H1 (cell line): Measurements from ENCODE around the gene PRDM5. TPM values are rescaled to one million over a fixed set of nuclear protein-coding genes. Genes with fewer than 3 reads are reported as not detected.

Experiments
- MAFK ChIP-seq: IDR thresholded peaks from 2 replicates; pipeline ENCODE4 v1.6.1; 2012; ENCODE audit warnings: low read depth, mild to moderate bottlenecking, improper control_type of control experiment, low read length
- POLR2AphosphoS5 ChIP-seq: IDR thresholded peaks from 2 replicates; pipeline ENCODE4 v1.6.1; 2011; ENCODE audit warnings: low read depth, low read length
- polyA plus RNA-seq, 7 experiments: library from polyadenylated mRNA; depleted of rRNA in 3 of 7; stranded (reverse) in 5 of 7; unstranded in 2 of 7; fragments of >200 nt in 5 of 7; fragments of 200-250 nt in 2 of 7; gene quantifications; 1 replicate in 5 of 7; 2 replicates in 1 of 7; 4 replicates in 1 of 7; pipeline versions ENCODE4 v1.2.1 to v1.2.3, GENCODE V29; 2011 to 2013; ENCODE audit warnings: missing spikeins in 2 of 7, mixed read lengths in 2 of 7
- total RNA-seq: library from RNA; stranded (reverse); fragmentation: NEBNext Ultra II Directional; extraction: Animal tissue kit (Norgen Biotek cat#: 25700); gene quantifications from 2 replicates; pipeline ENCODE4 v1.2.1, GENCODE V29; 2021

PRDM5 gene
- total and polyA plus RNA-seq, 2 of the 8 experiments (the other 6 are each of a cell fraction or from before 2014, with no cell fraction given) = 8.2 to 23.4 TPM

DNA sequence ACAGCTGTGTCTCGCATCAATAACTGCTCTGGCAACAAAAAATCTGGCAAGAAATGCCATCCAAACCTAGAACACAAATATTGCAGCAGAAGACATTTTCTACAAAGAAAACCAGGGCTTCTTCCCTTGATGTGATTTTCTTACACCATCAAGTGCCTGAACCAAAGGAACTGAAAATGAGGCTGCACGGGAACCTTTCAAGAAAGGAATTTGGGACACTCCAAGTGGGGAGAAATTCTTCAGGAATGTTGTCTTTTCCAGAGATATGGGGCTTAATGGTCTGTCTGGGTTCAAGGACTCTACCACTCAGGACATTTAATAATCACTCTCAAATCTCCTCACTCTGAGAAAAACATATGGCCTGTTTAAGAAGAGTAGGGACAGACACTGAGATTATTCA lies 57.6 kb downstream of the PRDM5 start (continued):
- TF ChIP-seq MAFK = no peak
- no peak for TF ChIP-seq POLR2AphosphoS5
